NOMO-1 (cell line): ENCODE measurements around the gene GNAO1.
"Not testable (repeated sequence)": the region's sequence is repeated elsewhere in the genome, so short reads cannot be mapped to it uniquely, and the experiment has no call there.

Experiments
- DNase-seq, 2 experiments: peaks; one replicate each; lab custom pipeline; 2025; ENCODE audit not compliant: unreplicated experiment in 2 of 2; lab: John Stamatoyannopoulos, UW

GNAO1 gene

DNA sequence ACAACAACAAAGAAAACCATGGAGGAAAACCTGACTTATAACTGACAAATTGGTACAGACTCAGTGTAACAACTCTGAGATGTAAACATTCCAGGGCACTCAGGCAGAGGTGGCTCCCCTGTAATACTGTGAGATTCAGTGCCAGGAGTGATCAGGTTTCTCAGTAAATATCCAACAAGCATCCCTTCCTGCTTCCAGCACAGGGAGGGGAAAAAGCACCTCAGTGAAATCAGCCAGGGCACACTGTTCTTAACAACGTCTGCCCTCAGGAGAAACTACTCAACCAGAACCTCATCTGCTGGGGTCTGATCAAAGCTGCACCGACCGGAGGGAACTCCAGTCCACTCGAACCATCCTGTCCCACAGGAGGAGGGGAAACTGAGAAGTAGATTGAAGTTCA is 181.7 kb downstream of the GNAO1 start:
- DNase-seq = no peak

DNA sequence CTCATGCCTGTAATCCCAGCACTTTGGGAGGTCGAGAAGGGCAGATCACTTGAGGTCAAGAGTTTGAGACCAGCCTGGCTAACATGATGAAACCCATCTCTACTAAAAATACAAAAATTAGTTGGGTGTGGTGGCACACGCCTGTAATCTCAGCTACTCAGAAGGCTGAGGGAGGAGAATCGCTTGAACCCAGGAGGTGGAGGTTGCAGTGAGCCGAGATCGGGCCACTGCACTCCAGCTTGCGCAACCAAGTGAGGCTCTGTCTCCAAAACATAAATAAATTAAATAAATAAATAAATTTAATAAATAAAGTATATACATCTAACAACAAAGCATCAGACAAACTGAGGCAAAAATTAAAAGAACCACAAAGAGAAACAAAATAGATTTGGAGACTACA is 184.5 kb downstream of the GNAO1 start:
- DNase-seq = not testable (repeated sequence)

DNA sequence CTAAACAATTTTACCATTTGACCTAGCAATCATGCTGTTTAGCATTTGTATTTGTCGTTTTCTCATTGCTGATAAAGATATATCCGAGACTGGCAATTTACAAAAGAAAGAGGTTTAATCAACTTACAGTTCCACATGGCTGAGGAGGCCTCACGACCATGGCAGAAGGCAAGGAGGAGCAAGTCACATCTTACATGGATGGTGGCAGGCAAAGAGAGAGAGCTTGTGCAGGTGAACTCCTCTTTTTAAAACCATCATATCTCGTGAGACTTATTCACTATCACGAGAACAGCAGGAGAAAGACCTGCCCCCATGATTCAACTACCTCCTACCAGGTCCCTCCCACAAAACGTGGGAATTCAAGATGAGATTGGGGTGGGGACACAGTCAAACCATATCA is 187.8 kb downstream of the GNAO1 start:
- DNase-seq = not testable (repeated sequence)

DNA sequence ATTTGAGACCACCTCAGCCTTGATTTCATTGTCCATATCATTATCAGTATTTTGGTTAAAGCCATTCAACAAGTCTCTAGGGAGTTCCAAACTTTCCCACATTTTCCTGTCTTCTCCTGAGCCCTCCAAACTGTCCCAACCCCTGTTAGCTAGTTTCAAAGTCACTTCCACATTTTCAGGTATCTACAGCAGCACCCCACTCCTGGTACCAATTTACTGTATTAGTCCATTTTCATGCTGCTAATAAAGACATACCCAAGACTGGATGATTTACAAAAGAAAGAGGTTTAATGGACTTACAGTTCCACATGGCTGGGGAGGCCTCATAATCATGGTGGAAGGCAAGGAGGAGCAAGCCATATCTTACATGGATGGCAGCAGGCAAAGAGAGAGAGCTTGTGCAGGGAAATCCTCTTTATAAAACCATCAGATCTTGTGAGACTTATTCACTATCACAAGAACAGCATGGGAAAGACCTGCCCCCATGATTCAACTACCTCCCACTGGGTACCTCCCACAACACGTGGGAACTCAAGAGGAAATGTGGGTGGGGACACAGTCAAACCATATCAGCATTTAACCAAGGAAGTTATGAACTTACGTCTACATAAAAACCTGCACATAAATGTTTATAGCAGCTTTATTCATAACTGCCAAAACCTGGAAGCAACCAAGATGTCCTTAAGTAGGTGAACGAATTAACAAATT is 189.6 kb downstream of the GNAO1 start:
- DNase-seq = not testable (repeated sequence)

DNA sequence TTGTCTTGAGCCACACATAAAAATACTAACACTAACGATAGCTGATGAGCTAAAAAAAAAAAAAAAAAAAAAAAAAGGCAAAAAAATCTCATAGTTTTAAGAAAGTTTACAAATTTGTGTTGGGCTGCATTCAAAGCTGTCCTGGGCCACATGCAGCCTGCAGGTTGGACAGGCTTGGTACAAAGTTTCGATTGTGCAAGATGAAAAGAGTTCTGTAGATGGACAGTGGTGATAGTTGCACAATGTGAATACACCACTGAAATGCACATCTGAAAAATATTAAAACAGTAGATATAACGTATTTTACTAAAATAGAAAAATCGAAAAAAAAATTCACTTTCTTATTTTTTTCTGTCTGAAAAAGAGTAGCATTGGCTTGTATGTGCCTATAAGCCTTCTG is 191.2 kb downstream of the GNAO1 start:
- no peak for DNase-seq

DNA sequence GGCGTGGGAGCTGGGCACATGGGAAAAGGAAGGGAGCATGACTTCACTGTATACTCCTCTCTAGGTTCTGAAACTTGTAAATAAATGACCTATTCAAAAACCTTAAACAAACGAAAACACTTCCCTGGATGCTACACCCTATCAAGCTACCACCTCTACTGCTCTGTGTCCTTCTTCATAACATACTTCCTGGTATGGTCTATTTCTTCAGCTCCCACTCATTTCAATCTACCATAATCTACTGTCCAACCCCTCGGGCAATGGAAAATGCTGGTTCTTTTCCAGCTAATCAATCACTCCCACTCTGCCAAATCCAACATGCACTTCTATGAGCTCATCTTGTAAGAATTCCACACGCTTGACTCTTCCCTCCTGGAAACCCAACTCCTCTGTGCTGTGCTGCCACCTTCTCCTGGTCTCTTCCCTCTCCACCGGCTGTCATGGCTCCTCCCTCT is 191.6 kb downstream of the GNAO1 start:
- DNase-seq = no peak

DNA sequence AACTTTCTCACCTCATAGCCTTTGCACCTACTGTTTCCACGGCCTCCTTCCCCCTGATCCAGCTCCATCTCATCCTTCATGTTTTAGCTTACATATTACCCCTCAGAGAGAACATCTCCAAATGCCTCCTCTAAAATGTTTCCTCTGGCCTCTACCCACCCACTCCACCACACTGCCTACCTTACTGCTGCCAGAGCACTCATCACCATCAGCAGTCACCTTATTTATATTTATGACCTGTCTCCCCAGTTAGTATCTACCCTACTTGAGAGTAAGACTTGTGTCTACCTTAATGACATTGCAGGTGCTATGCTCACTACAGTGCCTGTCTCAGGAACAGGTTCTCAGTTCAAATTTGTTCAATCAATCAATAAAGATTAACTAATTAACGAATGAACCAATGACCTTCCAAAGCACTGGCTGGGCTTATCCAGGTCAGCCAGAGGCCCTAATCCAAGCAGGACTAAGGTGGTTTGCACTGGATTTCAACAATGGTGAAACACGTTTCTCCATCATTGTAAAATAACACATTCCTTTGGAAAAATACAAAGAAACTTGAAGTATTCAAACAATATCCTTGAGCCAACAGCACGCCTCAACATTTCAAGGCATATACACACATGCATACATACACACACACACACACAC is 192.9 kb downstream of the GNAO1 start:
- no peak for DNase-seq

DNA sequence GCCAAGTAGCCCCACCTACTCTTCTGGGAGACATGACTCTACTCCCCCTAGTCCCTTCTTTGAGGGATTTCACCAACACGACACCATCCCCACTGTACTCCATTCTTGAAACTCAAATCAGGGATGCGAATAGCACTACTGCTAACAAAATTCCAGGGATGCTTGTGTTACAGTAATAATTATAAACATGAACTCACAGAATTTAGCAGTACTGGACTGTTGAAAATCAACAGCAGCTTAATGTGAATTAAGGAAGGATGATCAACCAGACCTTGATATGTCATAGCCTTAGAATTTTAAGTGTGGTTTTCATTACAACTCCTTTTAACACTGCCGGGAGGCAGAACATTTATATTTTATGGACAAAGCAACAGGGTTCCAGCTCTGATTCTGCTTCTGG is 196.1 kb downstream of the GNAO1 start:
- DNase-seq = no peak

DNA sequence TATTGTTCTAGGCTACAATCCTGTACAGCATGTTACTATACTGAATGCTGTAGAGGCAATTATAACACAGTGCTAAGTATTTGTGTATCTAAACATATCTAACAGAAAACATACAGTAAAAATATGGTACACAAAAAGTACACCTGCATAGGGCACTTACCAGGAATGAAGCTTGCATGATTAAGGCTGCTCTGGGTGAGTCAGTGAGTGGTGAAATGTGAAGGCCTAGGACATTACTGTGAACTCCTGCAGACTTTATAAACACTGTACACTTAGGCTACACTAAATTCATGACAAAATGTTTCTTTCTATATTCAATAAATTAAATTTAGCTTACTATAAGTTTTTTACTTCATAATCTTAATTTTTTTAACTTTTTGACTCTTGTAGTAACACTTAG is 196.9 kb downstream of the GNAO1 start:
- DNase-seq = no peak

DNA sequence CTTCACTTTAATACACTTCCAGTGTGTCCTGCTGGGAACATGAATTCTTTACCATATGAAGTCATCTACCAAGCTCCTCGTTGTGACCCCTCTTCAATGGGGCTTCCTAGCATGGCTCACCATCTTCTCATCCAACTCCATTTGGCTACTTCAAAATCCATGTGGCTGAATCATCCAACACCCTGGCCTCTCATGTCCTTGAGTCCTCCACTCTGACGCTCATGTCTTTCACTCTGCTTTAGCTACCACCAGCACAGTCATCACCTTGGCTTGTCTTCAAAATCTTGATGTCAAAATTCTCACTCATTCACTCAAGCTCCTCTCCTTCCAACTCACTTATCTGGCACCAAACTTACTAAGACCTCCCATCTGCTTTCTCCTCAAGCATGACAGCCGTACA is 198.3 kb downstream of the GNAO1 start:
- no peak for DNase-seq

DNA sequence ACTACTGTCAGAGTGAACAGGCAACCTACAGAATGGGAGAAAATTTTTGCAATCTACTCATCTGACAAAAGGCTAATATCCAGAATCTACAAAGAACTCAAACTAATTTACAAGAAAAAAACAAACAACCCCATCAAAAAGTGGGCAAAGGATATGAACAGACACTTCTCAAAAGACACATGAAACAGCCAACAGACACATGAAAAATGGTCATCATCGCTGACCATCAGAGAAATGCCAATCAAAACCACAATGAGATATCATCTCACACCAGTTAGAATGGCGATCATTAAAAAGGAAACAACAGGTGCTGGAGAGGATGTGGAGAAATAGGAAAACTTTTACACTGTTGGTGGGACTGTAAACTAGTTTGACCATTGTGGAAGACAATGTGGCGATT is 205.4 kb downstream of the GNAO1 start:
- DNase-seq = not testable (repeated sequence)

DNA sequence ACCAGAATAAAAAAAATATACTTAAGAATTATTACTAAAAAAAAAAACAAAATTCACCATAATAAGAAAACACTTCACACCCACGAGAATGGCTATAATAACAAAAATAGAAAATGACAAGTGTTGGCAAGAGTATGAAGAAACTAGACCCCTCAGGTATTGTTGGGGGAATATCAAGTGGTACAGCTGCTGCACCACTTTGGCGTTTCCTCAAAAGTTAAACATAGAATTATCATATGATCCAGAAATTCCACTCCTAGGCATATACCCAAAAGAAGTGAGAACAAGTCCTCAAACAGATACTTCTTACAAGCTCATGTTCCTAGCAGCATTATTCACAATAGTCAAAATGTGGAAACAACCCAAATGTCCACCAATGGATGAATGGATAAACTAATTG is 207.8 kb downstream of the GNAO1 start:
- no peak for DNase-seq

DNA sequence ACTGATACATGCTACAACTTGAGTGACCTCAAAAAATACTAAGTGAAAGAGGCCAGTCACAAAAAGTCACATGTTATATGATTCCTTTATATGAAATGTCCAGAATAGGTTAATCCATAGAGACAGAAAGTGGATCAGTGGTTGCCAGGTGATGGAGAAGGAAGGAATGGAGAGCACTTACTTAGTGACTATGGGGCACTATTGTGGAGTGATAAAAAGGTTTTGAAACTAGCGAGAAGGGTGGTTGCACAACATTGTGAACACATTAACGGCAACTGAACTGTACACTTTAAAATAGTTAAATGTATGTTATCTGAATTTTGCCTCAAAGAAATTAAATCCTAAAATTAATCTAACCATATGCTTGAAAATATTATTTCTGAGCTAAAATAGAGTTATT is 208.2 kb downstream of the GNAO1 start:
- DNase-seq = peak in 1 of 2 experiments; percentile 1

DNA sequence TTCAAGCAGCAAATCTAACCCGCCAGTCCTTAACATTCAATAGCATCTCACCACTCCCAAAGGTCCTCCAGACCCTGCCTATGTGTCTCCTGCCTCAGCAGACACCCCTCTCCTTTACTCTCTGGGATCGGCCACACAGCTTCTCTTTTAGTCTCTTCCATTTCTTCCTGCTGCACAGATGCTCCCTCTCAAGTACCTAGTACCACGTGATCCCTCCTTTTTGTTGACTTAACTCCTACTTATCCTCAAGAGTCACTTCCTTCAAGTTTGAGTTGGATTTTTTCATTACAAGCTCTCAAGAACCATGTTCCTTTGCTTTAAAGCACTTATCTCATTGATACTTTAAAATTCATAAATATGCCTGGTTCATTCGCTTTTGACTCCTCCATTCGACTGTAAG is 209.2 kb downstream of the GNAO1 start:
- DNase-seq = no peak

DNA sequence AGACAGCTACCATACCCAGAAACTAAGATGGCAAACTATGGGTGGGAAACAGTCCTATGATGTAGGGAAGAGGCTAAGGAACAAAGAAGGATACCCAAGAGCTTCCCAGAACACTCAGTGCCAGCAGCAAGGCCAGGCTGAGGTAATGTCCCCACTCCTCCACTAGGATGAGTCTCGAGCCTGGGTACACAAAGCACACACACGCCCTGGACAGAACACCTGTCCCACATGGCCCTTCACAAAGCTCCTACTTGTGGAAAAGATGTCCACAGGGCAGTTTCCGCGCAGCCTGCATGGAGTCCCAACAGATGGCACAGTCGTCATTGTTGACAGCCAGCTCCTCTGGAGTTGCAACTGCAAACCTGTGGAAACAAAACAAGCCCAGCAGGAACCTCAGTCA is 210.2 kb downstream of the GNAO1 start:
- no peak for DNase-seq

DNA sequence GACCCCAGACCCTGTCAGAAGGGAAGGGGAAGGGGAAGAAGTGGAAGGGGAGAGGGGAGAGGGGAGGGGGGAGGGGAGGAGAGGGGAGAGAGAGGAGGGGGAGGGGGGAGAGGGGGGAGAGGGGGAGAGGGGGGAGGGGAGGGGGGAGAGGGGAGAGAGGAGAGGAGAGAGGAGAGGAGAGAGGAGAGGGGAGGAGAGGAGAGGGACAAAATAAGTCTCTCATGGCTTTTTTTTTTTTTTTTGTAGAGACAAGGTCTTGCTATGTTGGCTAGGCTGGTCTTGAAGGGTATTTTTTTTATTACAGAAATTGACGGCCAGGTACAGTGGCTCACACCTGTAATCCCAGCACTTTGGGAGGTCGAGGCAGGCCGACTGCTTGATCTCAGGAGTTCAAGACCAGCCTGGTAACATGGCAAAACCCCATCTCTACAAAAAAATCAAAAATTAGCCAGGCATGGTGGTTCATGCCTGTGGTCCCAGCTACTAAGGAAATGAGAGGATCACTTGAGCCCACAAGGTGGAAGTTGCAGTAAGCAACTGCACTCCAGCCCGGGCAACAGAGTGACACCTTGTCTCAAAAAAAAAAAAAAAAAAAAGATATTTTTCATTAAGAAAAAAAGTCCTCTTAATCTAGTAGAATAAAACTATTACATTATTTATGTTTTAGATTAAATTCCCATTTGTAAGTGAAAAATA is 214.8 kb downstream of the GNAO1 start:
- DNase-seq = no peak
